ENCODE measurements around the gene SYNE3. TPM values are rescaled to one million over a fixed set of nuclear protein-coding genes. Genes with fewer than 3 reads are reported as not detected.

Gene SYNE3
- total RNA-seq, 1 donor from 2014 or later, result 11.3 TPM

- Histone ChIP-seq H3K4me1 (peaks cover 84% of the 10 kb centered on the region), H3K4me3 (no peak overlapping the region), H3K27me3 (ENCODE audit: low read depth) (no peaks in the 10 kb centered on the region), H3K36me3 (peaks cover 4% of the 10 kb centered on the region), H3K27ac (replicated peaks) (peak overlapping the region; percentile 87), H3K9me3 (replicated peaks) (no peaks in the 10 kb centered on the region)
- no peak for TF ChIP-seq CTCF (IDR thresholded peaks at IDR 0.05; ENCODE audit: borderline replicate concordance)
- DNase-seq, result no peak
- intact Hi-C loops (cut with micrococcal nuclease), result no loop called here
Measured at GRCh38 chr14:95538801-95539509, 22.5 kb upstream of the SYNE3 start.

GRCh38 chr14:95537298-95538089 is 21.0 kb upstream of the SYNE3 start:
- Histone ChIP-seq H3K36me3 (no peaks in the 10 kb centered on the region), H3K27ac (replicated peaks) (peak overlapping the region; percentile 87), H3K9me3 (replicated peaks) (no peaks in the 10 kb centered on the region), H3K4me1 (peaks cover 90% of the 10 kb centered on the region), H3K4me3 (peak overlapping the region; percentile 95), H3K27me3 (ENCODE audit: low read depth) (no peaks in the 10 kb centered on the region)
- no peak for DNase-seq
- TF ChIP-seq CTCF (IDR thresholded peaks at IDR 0.05; ENCODE audit: borderline replicate concordance), result no peak
- intact Hi-C loops (cut with micrococcal nuclease), result no loop called here

- no peak for DNase-seq
- Histone ChIP-seq H3K27ac (replicated peaks) (peak overlapping the region; percentile 87), H3K9me3 (replicated peaks) (no peaks in the 10 kb centered on the region), H3K27me3 (ENCODE audit: low read depth) (no peaks in the 10 kb centered on the region), H3K4me1 (peaks cover 90% of the 10 kb centered on the region), H3K36me3 (no peaks in the 10 kb centered on the region), H3K4me3 (peak overlapping the region; percentile 95)
- intact Hi-C loops (cut with micrococcal nuclease), result no loop called here
- no peak for TF ChIP-seq CTCF (IDR thresholded peaks at IDR 0.05; ENCODE audit: borderline replicate concordance)
Measured at GRCh38 chr14:95536671-95537070, 20.2 kb upstream of the SYNE3 start.

- intact Hi-C loops (cut with micrococcal nuclease), result no loop called here
- DNase-seq, result no peak
- Histone ChIP-seq H3K27ac (replicated peaks) (peak overlapping the region; percentile 87), H3K4me1 (peaks cover 90% of the 10 kb centered on the region), H3K4me3 (peak overlapping the region; percentile 95), H3K27me3 (ENCODE audit: low read depth) (no peaks in the 10 kb centered on the region), H3K9me3 (replicated peaks) (no peaks in the 10 kb centered on the region), H3K36me3 (no peaks in the 10 kb centered on the region)
- TF ChIP-seq CTCF (IDR thresholded peaks at IDR 0.05; ENCODE audit: borderline replicate concordance), result no peak
Measured at GRCh38 chr14:95536036-95536593, 19.7 kb upstream of the SYNE3 start.

- DNase-seq, result no peak
- Histone ChIP-seq H3K9me3 (replicated peaks) (no peaks in the 10 kb centered on the region), H3K4me1 (peaks cover 92% of the 10 kb centered on the region)
Measured at GRCh38 chr14:95535226-95536021, 19.0 kb upstream of the SYNE3 start.

More at GRCh38 chr14:95535226-95536021, 19.0 kb upstream of the SYNE3 start:
- intact Hi-C loops (cut with micrococcal nuclease), result no loop called here
- Histone ChIP-seq H3K27me3 (ENCODE audit: low read depth) (no peaks in the 10 kb centered on the region), H3K4me3 (peak overlapping the region; percentile 95), H3K27ac (replicated peaks) (peak overlapping the region; percentile 87), H3K36me3 (no peaks in the 10 kb centered on the region)
- TF ChIP-seq CTCF (IDR thresholded peaks at IDR 0.05; ENCODE audit: borderline replicate concordance), result no peak
